ENCODE measurements around the gene SNAP25. TPM values are rescaled to one million over a fixed set of nuclear protein-coding genes. Genes with fewer than 3 reads are reported as not detected.
A peak's percentile ranks its signal among the peaks of the same experiment; 100 is the strongest.

The SNAP25 gene
- total RNA-seq, 2 donors from 2014 or later, result 1.3 to 4.7 TPM

DNA sequence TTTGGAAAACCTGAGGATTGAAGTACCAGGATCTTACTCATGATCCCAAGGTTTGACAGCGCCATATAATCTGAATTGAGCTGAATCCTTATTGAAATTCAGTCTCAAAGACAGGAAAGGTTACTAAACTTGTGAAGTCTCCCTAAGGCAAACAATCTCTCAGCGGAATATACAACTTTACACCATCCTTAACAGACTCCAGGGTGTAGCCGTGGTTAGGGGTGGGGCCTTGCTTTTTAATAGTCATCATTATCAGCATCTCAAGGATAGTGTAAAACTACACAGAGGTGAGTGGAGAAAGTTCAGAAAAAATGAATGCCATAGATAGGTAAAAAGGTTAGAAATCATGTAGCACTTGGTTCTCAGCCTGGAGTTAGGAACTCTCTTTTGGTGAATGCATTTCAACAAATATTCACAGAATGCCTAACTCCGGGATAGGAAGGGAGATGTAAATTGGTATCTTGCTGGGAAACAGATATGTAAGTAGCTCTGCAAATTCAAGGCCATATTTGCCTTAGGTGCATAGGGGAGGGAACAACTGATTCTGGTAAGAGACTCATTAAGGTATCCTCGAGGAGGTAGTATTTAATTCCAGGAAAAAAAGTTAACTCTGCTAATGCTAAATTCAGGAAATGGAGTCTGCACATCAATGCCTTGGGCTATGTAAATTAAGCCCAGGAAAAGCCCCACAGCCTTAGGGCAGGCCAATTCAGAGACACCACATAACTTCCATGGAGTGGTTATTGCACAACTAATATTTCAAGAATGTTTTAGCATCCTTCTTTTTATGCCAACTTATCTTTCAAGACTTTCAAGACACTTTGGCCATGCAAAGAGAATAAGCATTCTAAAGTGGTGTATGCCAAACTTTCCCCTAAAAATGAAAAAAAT lies 61.6 kb downstream of the SNAP25 start:
- Histone ChIP-seq H3K27ac (peak overlapping the region in 1 of 2 donors; percentile 23), H3K27me3 (replicated peaks; ENCODE audit: insufficient read depth) (no peaks in the 10 kb centered on the region), H3K4me3 (peak overlapping the region; percentile 32), H3K9me3 (no peaks in the 10 kb centered on the region), H3K36me3 (no peaks in the 10 kb centered on the region), H3K4me1 (ENCODE audit: control insufficient read depth in 1 of 2, low read depth in 2 of 2) (peaks cover 0 to 14% of the 10 kb centered on the region in 2 donors)
- TF ChIP-seq, protein P1, sequence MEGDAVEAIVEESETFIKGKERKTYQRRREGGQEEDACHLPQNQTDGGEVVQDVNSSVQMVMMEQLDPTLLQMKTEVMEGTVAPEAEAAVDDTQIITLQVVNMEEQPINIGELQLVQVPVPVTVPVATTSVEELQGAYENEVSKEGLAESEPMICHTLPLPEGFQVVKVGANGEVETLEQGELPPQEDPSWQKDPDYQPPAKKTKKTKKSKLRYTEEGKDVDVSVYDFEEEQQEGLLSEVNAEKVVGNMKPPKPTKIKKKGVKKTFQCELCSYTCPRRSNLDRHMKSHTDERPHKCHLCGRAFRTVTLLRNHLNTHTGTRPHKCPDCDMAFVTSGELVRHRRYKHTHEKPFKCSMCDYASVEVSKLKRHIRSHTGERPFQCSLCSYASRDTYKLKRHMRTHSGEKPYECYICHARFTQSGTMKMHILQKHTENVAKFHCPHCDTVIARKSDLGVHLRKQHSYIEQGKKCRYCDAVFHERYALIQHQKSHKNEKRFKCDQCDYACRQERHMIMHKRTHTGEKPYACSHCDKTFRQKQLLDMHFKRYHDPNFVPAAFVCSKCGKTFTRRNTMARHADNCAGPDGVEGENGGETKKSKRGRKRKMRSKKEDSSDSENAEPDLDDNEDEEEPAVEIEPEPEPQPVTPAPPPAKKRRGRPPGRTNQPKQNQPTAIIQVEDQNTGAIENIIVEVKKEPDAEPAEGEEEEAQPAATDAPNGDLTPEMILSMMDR (IDR thresholded peaks at IDR 0.05), result no peak
- DNase-seq (ENCODE audit: low spot score) (no peak), ATAC-seq (ENCODE audit: insufficient number of reproducible peaks, low FRiP score, low read depth) (no peak)

DNA sequence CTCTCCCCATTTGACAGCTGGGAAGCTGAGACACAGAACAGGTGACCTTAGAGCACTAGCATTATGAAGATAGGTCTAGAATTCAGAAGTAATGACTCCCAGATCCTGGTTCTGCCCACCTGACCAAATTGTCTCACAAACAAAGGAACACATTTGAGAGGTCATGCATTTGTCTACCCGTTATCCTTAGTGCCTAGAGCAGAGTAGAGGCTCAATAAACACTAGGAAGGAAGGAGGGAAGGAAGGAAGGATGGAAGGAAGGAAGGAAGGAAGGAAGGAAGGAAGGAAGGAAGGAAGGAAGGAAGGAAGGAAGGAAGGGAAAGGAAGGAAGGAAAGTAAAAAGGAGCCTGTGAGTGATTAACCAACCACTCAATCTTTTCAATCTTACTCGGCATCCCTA lies 63.3 kb downstream of the SNAP25 start:
- Histone ChIP-seq H3K4me3 (no peak overlapping the region), H3K36me3 (no peaks in the 10 kb centered on the region), H3K4me1 (ENCODE audit: control insufficient read depth in 1 of 2, low read depth in 2 of 2) (peaks cover 0 to 14% of the 10 kb centered on the region in 2 donors), H3K27me3 (replicated peaks; ENCODE audit: insufficient read depth) (no peaks in the 10 kb centered on the region), H3K27ac (peak overlapping the region in 1 of 2 donors; percentile 23), H3K9me3 (no peaks in the 10 kb centered on the region)
- ATAC-seq (ENCODE audit: insufficient number of reproducible peaks, low FRiP score, low read depth) (no peak), DNase-seq (ENCODE audit: low spot score) (no peak)
- TF ChIP-seq, protein P1 (IDR thresholded peaks at IDR 0.05), result no peak

DNA sequence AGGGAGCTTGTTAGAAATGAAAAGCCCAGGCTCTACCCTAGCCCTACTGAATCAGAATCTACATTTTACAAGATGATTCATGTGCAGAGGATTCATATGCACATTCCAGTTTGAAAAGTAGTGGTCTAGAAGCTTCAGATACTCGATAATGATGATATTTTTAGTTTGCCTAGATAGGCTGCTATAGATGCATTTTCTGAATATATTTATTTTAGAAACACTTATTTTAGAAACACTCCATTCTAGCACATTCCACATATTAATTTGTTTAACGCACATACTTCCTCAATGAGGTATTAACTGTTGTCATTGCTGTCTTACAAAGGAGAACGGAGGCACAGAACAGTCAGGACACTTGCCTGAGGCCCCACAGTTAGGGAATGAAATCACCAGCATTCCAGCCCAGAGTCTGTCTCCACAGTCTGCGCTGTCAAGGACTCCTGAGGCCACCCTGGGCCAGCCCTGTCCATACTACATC lies 64.4 kb downstream of the SNAP25 start:
- H3K27ac ChIP-seq, result no peak overlapping the region
- no peak for ATAC-seq (ENCODE audit: insufficient number of reproducible peaks, low FRiP score, low read depth)
- no peak overlapping the region for H3K4me3 ChIP-seq
- no peak for DNase-seq (ENCODE audit: low spot score)
- peaks cover 0 to 14% of the 10 kb centered on the region in 2 donors for H3K4me1 ChIP-seq (ENCODE audit: control insufficient read depth in 1 of 2, low read depth in 2 of 2)
- H3K27me3 ChIP-seq (replicated peaks; ENCODE audit: insufficient read depth), result no peaks in the 10 kb centered on the region
- no peaks in the 10 kb centered on the region for H3K36me3 ChIP-seq
- H3K9me3 ChIP-seq, result no peaks in the 10 kb centered on the region
- TF ChIP-seq, protein P1 (IDR thresholded peaks at IDR 0.05), result no peak

DNA sequence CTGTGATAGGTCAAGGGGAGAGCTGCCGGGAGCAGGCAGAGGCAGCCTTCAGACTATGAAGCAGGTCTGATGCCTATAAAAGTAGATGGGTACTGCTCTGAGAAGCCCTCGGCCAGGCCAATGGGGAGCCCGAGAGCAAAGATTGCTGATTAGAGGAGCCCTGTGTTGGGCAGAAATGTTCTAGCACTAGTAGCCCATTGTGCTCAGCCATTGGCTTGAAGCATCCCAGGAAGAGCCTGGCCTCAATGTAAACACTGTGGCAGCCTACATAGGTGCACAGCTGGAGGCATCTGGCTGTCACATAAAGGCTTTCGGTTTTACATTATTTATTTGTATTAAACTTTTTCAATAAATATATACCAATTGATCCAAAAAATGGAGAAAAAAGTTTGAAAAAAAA lies 67.7 kb downstream of the SNAP25 start:
- TF ChIP-seq, protein P1 (IDR thresholded peaks at IDR 0.05), result no peak
- Histone ChIP-seq H3K9me3 (no peaks in the 10 kb centered on the region), H3K4me3 (no peak overlapping the region), H3K4me1 (ENCODE audit: control insufficient read depth in 1 of 2, low read depth in 2 of 2) (peaks cover 0 to 5% of the 10 kb centered on the region in 2 donors), H3K36me3 (no peaks in the 10 kb centered on the region), H3K27me3 (replicated peaks; ENCODE audit: insufficient read depth) (no peaks in the 10 kb centered on the region), H3K27ac (no peak overlapping the region)
- ATAC-seq (ENCODE audit: insufficient number of reproducible peaks, low FRiP score, low read depth), result no peak
- DNase-seq (ENCODE audit: low spot score), result no peak

DNA sequence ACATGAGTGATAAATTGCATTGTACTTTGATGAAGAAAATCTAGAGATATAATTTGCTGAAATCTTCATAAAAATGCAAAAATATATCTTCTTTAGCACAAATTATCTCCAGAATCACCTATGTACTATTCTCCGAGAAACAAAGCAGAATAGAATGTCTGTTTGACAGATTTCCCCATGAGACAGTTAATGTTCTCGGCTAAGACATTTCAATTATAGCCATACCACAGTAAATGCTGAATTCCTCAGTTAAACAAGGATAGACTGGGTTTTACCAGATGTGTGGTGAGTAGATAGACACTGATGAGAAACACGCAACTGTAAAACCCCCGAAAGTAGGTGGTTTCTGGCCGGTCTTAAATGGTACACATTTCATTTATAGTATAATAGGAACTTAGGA lies 69.8 kb downstream of the SNAP25 start:
- DNase-seq (ENCODE audit: low spot score) (no peak), ATAC-seq (ENCODE audit: insufficient number of reproducible peaks, low FRiP score, low read depth) (no peak)
- Histone ChIP-seq H3K27me3 (replicated peaks; ENCODE audit: insufficient read depth) (no peaks in the 10 kb centered on the region), H3K27ac (no peak overlapping the region), H3K4me3 (no peak overlapping the region), H3K36me3 (no peaks in the 10 kb centered on the region), H3K4me1 (ENCODE audit: control insufficient read depth in 1 of 2, low read depth in 2 of 2) (no peaks in the 10 kb centered on the region), H3K9me3 (no peaks in the 10 kb centered on the region)
- TF ChIP-seq, protein P1 (IDR thresholded peaks at IDR 0.05), result no peak

Data from thoracic aorta (tissue), 2 donors.